NCI-H1048 (cell line): Measurements from ENCODE around the gene PPP1R8.

Experiments used
- DNase-seq: peaks from one replicate; lab custom pipeline; 2025; lab: John Stamatoyannopoulos, UW

Gene PPP1R8

GRCh38 chr1:27894521-27894920 lies 63.9 kb downstream of the PPP1R8 start:
- no peak for DNase-seq
